Measurements from ENCODE around the gene MPO. TPM values are rescaled to one million over a fixed set of nuclear protein-coding genes. Genes with fewer than 3 reads are reported as not detected.

The MPO gene
- polyA plus RNA-seq, 3 donors = 4.2 to 7.5 (median 6.0) TPM

DNA sequence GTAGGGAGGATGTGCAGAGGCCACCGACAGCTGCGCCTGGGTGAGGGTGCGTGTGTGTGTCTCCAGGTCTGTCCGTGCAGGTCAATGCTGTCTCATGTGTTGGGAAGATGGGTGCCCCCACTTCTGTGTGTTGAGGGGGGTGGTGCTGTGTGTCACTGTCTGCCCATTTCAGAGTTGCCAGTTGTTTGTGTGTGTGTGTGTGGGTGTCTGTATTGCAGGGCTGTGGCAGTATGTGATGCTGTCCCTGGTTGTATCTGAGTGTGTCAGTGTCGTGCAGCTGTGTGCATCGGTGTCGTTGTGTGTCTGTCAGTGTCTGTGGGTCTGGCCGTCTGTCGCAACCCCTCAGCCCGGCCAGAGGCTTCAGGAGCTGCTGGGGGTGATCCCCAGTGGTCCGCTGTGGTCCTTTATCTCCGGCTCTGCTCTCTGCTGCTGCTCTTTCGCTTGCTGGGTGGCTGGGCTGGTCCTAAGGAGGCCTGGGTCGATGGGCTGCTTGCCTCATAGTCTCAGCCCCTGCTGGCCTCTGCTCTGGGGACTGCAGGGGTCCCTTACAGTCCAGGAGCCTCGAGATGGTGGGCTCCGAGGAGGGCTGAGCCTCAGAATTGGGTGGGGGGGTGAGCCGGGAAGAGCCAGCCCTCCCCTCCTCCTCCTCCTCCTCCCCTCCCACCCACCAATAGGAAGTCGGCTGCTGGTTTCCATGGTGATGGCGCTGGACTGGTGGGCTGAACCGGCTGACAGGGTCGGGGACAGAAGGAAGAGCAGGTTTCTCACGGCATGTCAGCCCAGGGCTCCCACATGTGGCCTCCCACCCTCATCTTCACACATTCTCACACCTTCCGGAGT is 47.7 kb upstream of the MPO start, which contains the start of gene TSPOAP1:
Gene TSPOAP1 (minus strand): TSS at position 601 of the 840 bp plus-strand sequence. CDS start 875 bp downstream, outside the sequence.
- peaks cover 9 to 18% of the 10 kb centered on the region in 2 donors for H3K36me3 ChIP-seq (replicated peaks in 1 of 2; ENCODE audit: control insufficient read depth in 1 of 2, insufficient read depth in 2 of 2, low read length in 2 of 2)
- peaks cover 69% of the 10 kb centered on the region for H3K79me2 ChIP-seq (ENCODE audit: insufficient read depth, low read length)
- H3K36me3 Mint-ChIP-seq = peaks cover 27 to 28% of the 10 kb centered on the region in 2 donors
- TF ChIP-seq, protein P1, sequence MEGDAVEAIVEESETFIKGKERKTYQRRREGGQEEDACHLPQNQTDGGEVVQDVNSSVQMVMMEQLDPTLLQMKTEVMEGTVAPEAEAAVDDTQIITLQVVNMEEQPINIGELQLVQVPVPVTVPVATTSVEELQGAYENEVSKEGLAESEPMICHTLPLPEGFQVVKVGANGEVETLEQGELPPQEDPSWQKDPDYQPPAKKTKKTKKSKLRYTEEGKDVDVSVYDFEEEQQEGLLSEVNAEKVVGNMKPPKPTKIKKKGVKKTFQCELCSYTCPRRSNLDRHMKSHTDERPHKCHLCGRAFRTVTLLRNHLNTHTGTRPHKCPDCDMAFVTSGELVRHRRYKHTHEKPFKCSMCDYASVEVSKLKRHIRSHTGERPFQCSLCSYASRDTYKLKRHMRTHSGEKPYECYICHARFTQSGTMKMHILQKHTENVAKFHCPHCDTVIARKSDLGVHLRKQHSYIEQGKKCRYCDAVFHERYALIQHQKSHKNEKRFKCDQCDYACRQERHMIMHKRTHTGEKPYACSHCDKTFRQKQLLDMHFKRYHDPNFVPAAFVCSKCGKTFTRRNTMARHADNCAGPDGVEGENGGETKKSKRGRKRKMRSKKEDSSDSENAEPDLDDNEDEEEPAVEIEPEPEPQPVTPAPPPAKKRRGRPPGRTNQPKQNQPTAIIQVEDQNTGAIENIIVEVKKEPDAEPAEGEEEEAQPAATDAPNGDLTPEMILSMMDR (IDR thresholded peaks at IDR 0.05) = no peak
- H3K27ac ChIP-seq (ENCODE audit: low read depth in 1 of 2, low read length in 2 of 2) = peak within 1 kb of the TSS; percentile 88 to 100
- no peak within 1 kb of the TSS for H2AFZ ChIP-seq (ENCODE audit: insufficient read depth, low read depth, low read length, poor library complexity, severe bottlenecking)
- DNase-seq = peak; percentile 49 to 65 (median 54)
- peaks cover 0 to 6% of the 10 kb centered on the region in 2 donors for H3K9me3 ChIP-seq (replicated peaks in 1 of 2; ENCODE audit: control insufficient read depth in 1 of 2, insufficient read depth in 1 of 2, low read length in 2 of 2)
- H3K27me3 Mint-ChIP-seq (ENCODE audit: low read depth in 3 of 3) = peaks cover 29 to 40% (median 37%) of the 10 kb centered on the region in 3 donors
- H3K27me3 ChIP-seq (ENCODE audit: control insufficient read depth in 2 of 2, insufficient read depth in 2 of 2, low read length in 2 of 2) = peaks cover 11 to 30% of the 10 kb centered on the region in 2 donors
- H4K20me1 ChIP-seq (ENCODE audit: insufficient read depth, low read length) = peaks cover 74% of the 10 kb centered on the region
- peak within 1 kb of the TSS; percentile 75 to 99 for H3K4me3 Mint-ChIP-seq
- peak within 1 kb of the TSS; percentile 98 for H3K9ac ChIP-seq (ENCODE audit: insufficient read depth, low read length, poor library complexity, severe bottlenecking)
- H3K9me3 Mint-ChIP-seq = peaks cover 0 to 9% (median 7%) of the 10 kb centered on the region in 7 donors
- peaks cover 71 to 75% of the 10 kb centered on the region in 2 donors for H3K4me1 ChIP-seq (ENCODE audit: control insufficient read depth in 1 of 2, insufficient read depth in 2 of 2, low read length in 2 of 2)
- intact Hi-C loops (cut with micrococcal nuclease) = loop anchor here in 1 of 2 donors (2.0 to 5.0 kb wide), 3 partner anchors 34 to 51 kb away; no protein-coding TSS in a partner anchor
- WGBS (ENCODE audit: insufficient coverage) = under 1% methylated on average over 10 of the region's 23 CpGs
- H3K4me2 ChIP-seq (replicated peaks; ENCODE audit: extremely low read depth, low read length, poor library complexity, severe bottlenecking) = peak within 1 kb of the TSS; percentile 99
- H3K4me1 Mint-ChIP-seq = peaks cover 61% of the 10 kb centered on the region
- H3K27ac Mint-ChIP-seq = peak within 1 kb of the TSS; percentile 90 to 99 (median 98)
- peak within 1 kb of the TSS; percentile 72 to 100 (median 99) for H3K4me3 ChIP-seq (replicated peaks in 1 of 3; ENCODE audit: low read depth in 2 of 3, low read length in 3 of 3)

Measured in CD14-positive monocyte (primary cell).